ENCODE data around the gene THAP7.

Gene THAP7

DNA sequence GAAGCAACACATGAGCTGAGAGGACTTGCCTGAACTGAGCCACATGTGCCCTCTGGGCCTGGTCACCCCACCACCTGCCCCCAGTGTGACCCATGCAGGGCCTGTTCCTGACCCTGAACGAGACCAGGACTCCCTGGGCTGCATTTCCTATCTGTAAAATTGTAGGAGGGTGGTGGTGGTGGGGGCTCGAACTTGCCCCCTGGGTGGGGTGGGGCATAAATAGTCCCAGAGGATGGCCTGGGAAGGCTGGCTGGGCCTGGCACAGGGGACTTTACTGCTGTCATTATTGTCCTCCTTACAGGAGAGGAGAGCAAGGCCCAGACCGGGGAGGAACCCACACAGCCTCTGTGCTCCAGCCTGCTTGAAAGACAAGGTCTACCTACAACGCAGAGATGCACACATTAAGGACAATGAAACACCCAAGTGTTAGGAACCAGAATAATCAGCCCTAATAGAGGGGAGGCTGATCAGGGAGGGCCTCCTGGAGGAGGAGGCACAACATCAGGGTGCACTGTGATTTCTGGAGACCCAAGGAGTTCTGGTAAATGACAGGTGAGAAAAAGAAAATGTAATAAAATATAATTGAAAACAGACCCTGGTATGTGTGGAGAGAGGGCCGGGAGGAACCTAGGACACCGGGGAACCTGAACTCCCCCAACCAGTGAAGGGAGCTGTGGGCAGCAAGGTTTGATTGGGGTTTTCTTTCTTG, 37.7 kb downstream of the THAP7 start:
- H3K27ac ChIP-seq: no peak overlapping the region
- peak overlapping the region; percentile 41 for H3K4me3 ChIP-seq (ENCODE audit: low read depth, low read length)
- H3K36me3 ChIP-seq: no peaks in the 10 kb centered on the region
- H3K27me3 ChIP-seq (ENCODE audit: insufficient read depth, low read depth, severe bottlenecking): no peaks in the 10 kb centered on the region
- TF ChIP-seq CTCF (IDR thresholded peaks at IDR 0.05; ENCODE audit: low read depth, low read length): no peak
- no peaks in the 10 kb centered on the region for H3K9me3 ChIP-seq (ENCODE audit: severe bottlenecking)
- no peak for DNase-seq

GRCh38 chr22:20963201-20964052, 38.5 kb downstream of the THAP7 start:
- TF ChIP-seq CTCF (IDR thresholded peaks at IDR 0.05; ENCODE audit: low read depth, low read length): no peak
- no peak for DNase-seq
- H3K27me3 ChIP-seq (ENCODE audit: insufficient read depth, low read depth, severe bottlenecking): no peaks in the 10 kb centered on the region
- no peaks in the 10 kb centered on the region for H3K9me3 ChIP-seq (ENCODE audit: severe bottlenecking)
- no peak overlapping the region for H3K4me3 ChIP-seq (ENCODE audit: low read depth, low read length)
- H3K36me3 ChIP-seq: no peaks in the 10 kb centered on the region
- H3K27ac ChIP-seq: no peak overlapping the region

- no peaks in the 10 kb centered on the region for H3K27me3 ChIP-seq (ENCODE audit: insufficient read depth, low read depth, severe bottlenecking)
- H3K27ac ChIP-seq: no peak overlapping the region
- no peak for DNase-seq
- no peaks in the 10 kb centered on the region for H3K36me3 ChIP-seq
- no peaks in the 10 kb centered on the region for H3K9me3 ChIP-seq (ENCODE audit: severe bottlenecking)
- no peak for TF ChIP-seq CTCF (IDR thresholded peaks at IDR 0.05; ENCODE audit: low read depth, low read length)
- H3K4me3 ChIP-seq (ENCODE audit: low read depth, low read length): no peak overlapping the region
These were observed 39.4 kb downstream of the THAP7 start for GRCh38 chr22:20962491-20962945.

GRCh38 chr22:20960609-20961008, 41.3 kb downstream of the THAP7 start:
- no peaks in the 10 kb centered on the region for H3K27me3 ChIP-seq (ENCODE audit: insufficient read depth, low read depth, severe bottlenecking)
- H3K9me3 ChIP-seq (ENCODE audit: severe bottlenecking): no peaks in the 10 kb centered on the region
- no peaks in the 10 kb centered on the region for H3K36me3 ChIP-seq
- DNase-seq: no peak
- H3K27ac ChIP-seq: no peak overlapping the region
- H3K4me3 ChIP-seq (ENCODE audit: low read depth, low read length): no peak overlapping the region
- TF ChIP-seq CTCF (IDR thresholded peaks at IDR 0.05; ENCODE audit: low read depth, low read length): no peak

- Histone ChIP-seq H3K27me3 (ENCODE audit: insufficient read depth, low read depth, severe bottlenecking) (no peaks in the 10 kb centered on the region), H3K4me3 (ENCODE audit: low read depth, low read length) (no peak overlapping the region), H3K9me3 (ENCODE audit: severe bottlenecking) (no peaks in the 10 kb centered on the region), H3K27ac (no peak overlapping the region), H3K36me3 (no peaks in the 10 kb centered on the region)
- TF ChIP-seq CTCF (IDR thresholded peaks at IDR 0.05; ENCODE audit: low read depth, low read length): no peak
- no peak for DNase-seq
These were observed 42.1 kb downstream of the THAP7 start for GRCh38 chr22:20959578-20960461.

Measured in WERI-Rb-1 (cell line).